Fibroblast of lung (primary cell): ENCODE data around the gene SEMA5A. TPM values are rescaled to one million over a fixed set of nuclear protein-coding genes. Genes with fewer than 3 reads are reported as not detected.

ENCODE experiments used
- DNase-seq, 2 donors: peaks; one replicate each; pipeline versions ENCODE4 v3.0.0 to v3.0.0-alpha.2; 2010; ENCODE audit warnings: low read depth in 2 of 2
- H2AFZ ChIP-seq: 2 replicates; pipeline ENCODE4 v1.5.1; 2012; ENCODE audit warnings: low read length, control low read depth, inconsistent platforms
- H3K27ac ChIP-seq: 2 replicates; pipeline ENCODE4 v1.5.1; 2011; ENCODE audit warnings: low read length, control low read depth; ENCODE audit not compliant: insufficient read depth
- H3K27me3 ChIP-seq: 2 replicates; pipeline ENCODE4 v1.5.1; 2011; ENCODE audit warnings: mild to moderate bottlenecking, low read length; ENCODE audit not compliant: control insufficient read depth, insufficient read depth
- H3K36me3 ChIP-seq: 2 replicates; pipeline ENCODE4 v1.5.1; 2011; ENCODE audit warnings: low read length; ENCODE audit not compliant: control insufficient read depth, insufficient read depth
- H3K4me1 ChIP-seq: 2 replicates; pipeline ENCODE4 v1.5.1; 2011; ENCODE audit warnings: low read length; ENCODE audit not compliant: control insufficient read depth, insufficient read depth; ENCODE audit errors: extremely low read depth
- H3K4me2 ChIP-seq: 2 replicates; pipeline ENCODE4 v1.5.1; 2011; ENCODE audit warnings: low read length, control low read depth; ENCODE audit not compliant: insufficient read depth; ENCODE audit errors: extremely low read depth
- H3K4me3 ChIP-seq, 4 experiments: fragments of 200-600 bp in 1 of 4; sonication (generic) in 1 of 4; replicated peaks in 1 of 4; 2 replicates each; pipeline ENCODE4 v1.5.1; 2011 to 2016; ENCODE audit warnings: low read length in 4 of 4, low read depth in 3 of 4, mild to moderate bottlenecking in 3 of 4, control low read depth in 2 of 4, inconsistent platforms in 1 of 4, mixed read lengths in 1 of 4; ENCODE audit not compliant: insufficient read depth in 1 of 4; ENCODE audit errors: control extremely low read depth in 1 of 4
- H3K79me2 ChIP-seq: 2 replicates; pipeline ENCODE4 v1.5.1; 2012; ENCODE audit warnings: mild to moderate bottlenecking, low read length, inconsistent platforms; ENCODE audit not compliant: control insufficient read depth, insufficient read depth
- H3K9ac ChIP-seq: 2 replicates; pipeline ENCODE4 v1.5.1; 2011; ENCODE audit warnings: mild to moderate bottlenecking, low read length, control low read depth; ENCODE audit not compliant: insufficient read depth
- H3K9me3 ChIP-seq: 2 replicates; pipeline ENCODE4 v1.5.1; 2012; ENCODE audit warnings: low read depth, low read length; ENCODE audit not compliant: control insufficient read depth, insufficient read depth
- H4K20me1 ChIP-seq: 2 replicates; pipeline ENCODE4 v1.5.1; 2011; ENCODE audit warnings: low read length; ENCODE audit not compliant: control insufficient read depth, insufficient read depth; ENCODE audit errors: extremely low read depth
- EZH2 ChIP-seq: IDR thresholded peaks from 2 replicates; pipeline ENCODE4 v1.5.1; 2012; ENCODE audit warnings: low read length, control low read depth, mild to moderate bottlenecking; ENCODE audit errors: missing control alignments
- polyA plus RNA-seq, 2 donors: library from polyadenylated mRNA; depleted of rRNA in 1 of 2; stranded (reverse) in 1 of 2; unstranded in 1 of 2; fragments of >200 nt; gene quantifications; 2 replicates each; pipeline ENCODE4 v1.2.1, GENCODE V29; 2011 to 2012; ENCODE audit warnings: missing spikeins in 1 of 2
- total RNA-seq: library from RNA; depleted of rRNA; stranded (reverse); fragments of >200 nt; gene quantifications from 2 replicates; pipeline ENCODE4 v1.2.1, GENCODE V29; 2014
- TF ChIP-seq, protein P1 (sequence below), 2 donors: IDR thresholded peaks in 1 of 2; conservative IDR thresholded peaks in 1 of 2; 1 replicate in 1 of 2; 2 replicates in 1 of 2; pipeline ENCODE4 v1.5.1; 2011 to 2012; ENCODE audit warnings: low read length in 2 of 2, control low read depth in 1 of 2, inconsistent platforms in 1 of 2, low read depth in 1 of 2, mild to moderate bottlenecking in 1 of 2

Gene SEMA5A
- total and polyA plus RNA-seq, 2 donors (not counting 1 experiment from before 2014, with no cell fraction given): 30.6 to 49.0 TPM

GRCh38 chr5:9183992-9184391, 361.9 kb downstream of the SEMA5A start:
- Histone ChIP-seq H3K4me2 (no peak overlapping the region), H3K27ac (no peak overlapping the region), H3K4me1 (peaks cover 7% of the 10 kb centered on the region), H3K36me3 (no peaks in the 10 kb centered on the region), H3K27me3 (no peaks in the 10 kb centered on the region), H3K9ac (no peak overlapping the region), H3K9me3 (no peaks in the 10 kb centered on the region), H3K4me3 (no peak overlapping the region), H3K79me2 (no peaks in the 10 kb centered on the region), H2AFZ (no peak overlapping the region), H4K20me1 (no peaks in the 10 kb centered on the region)
- no peak for DNase-seq
- TF ChIP-seq, protein P1, sequence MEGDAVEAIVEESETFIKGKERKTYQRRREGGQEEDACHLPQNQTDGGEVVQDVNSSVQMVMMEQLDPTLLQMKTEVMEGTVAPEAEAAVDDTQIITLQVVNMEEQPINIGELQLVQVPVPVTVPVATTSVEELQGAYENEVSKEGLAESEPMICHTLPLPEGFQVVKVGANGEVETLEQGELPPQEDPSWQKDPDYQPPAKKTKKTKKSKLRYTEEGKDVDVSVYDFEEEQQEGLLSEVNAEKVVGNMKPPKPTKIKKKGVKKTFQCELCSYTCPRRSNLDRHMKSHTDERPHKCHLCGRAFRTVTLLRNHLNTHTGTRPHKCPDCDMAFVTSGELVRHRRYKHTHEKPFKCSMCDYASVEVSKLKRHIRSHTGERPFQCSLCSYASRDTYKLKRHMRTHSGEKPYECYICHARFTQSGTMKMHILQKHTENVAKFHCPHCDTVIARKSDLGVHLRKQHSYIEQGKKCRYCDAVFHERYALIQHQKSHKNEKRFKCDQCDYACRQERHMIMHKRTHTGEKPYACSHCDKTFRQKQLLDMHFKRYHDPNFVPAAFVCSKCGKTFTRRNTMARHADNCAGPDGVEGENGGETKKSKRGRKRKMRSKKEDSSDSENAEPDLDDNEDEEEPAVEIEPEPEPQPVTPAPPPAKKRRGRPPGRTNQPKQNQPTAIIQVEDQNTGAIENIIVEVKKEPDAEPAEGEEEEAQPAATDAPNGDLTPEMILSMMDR (conservative IDR thresholded peaks at IDR 0.05 in 1 of 2, IDR thresholded peaks at IDR 0.05 in 1 of 2; ENCODE audit: low read depth in 1 of 2, low read length in 2 of 2): no peak
- no peak for TF ChIP-seq EZH2

DNA sequence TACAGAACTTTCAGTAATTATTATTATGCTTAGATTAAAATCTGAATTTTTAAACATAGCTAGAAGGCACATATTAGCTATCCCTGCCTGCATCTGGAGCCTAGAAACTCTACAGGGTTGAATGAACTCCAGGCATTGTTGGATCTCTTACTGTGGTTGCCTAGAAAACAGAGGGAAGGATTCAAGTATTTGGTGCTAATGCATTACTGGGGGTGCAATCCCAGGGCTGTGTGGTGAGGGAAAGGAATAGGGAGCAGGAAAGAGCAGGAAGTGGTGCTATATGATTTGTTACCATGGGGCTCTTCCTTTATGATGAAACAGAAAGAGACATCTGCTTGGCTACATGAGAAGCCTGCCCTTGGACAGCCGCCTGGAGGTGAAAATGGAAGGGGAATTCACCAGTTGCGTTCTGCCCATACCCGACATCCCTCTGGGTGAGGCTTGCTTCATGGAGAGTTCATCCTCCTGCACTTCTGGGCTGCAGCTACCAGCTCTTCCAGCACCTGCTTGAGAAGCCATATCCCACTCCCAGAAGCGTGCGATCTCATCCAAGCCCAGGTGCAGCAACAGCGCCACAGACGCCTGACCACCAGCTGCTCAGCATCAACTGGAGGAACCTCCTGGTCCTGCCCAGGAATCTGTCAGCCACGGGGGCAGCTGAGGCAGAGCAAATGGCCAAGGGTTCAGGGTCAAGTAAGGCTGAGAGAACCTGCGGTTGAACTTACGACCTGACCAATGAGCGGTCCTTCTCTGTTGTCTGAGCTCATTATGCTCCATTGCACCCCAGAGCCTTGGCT, 362.8 kb downstream of the SEMA5A start:
- H2AFZ ChIP-seq: no peak overlapping the region
- H3K9ac ChIP-seq: no peak overlapping the region
- H3K27ac ChIP-seq: no peak overlapping the region
- H3K27me3 ChIP-seq: no peaks in the 10 kb centered on the region
- H3K4me1 ChIP-seq: no peaks in the 10 kb centered on the region
- no peaks in the 10 kb centered on the region for H3K9me3 ChIP-seq
- H3K4me3 ChIP-seq: no peak overlapping the region
- TF ChIP-seq EZH2: no peak
- TF ChIP-seq, protein P1 (conservative IDR thresholded peaks at IDR 0.05 in 1 of 2, IDR thresholded peaks at IDR 0.05 in 1 of 2; ENCODE audit: low read depth in 1 of 2, low read length in 2 of 2): no peak
- H3K79me2 ChIP-seq: no peaks in the 10 kb centered on the region
- H3K36me3 ChIP-seq: no peaks in the 10 kb centered on the region
- no peaks in the 10 kb centered on the region for H4K20me1 ChIP-seq
- no peak overlapping the region for H3K4me2 ChIP-seq
- DNase-seq: no peak

GRCh38 chr5:9176641-9177040, 369.2 kb downstream of the SEMA5A start:
- Histone ChIP-seq H3K79me2 (no peaks in the 10 kb centered on the region), H3K4me3 (no peak overlapping the region), H3K27me3 (no peaks in the 10 kb centered on the region), H4K20me1 (no peaks in the 10 kb centered on the region), H3K4me2 (no peak overlapping the region), H3K27ac (no peak overlapping the region), H3K9ac (no peak overlapping the region), H2AFZ (no peak overlapping the region), H3K9me3 (no peaks in the 10 kb centered on the region), H3K36me3 (no peaks in the 10 kb centered on the region), H3K4me1 (peaks cover 12% of the 10 kb centered on the region)
- DNase-seq: no peak
- TF ChIP-seq, protein P1 (conservative IDR thresholded peaks at IDR 0.05 in 1 of 2, IDR thresholded peaks at IDR 0.05 in 1 of 2; ENCODE audit: low read depth in 1 of 2, low read length in 2 of 2): no peak
- TF ChIP-seq EZH2: no peak
